GF-D8 (cell line): ENCODE data around the gene ATAD3B.
"Not testable (repeated sequence)": the region's sequence is repeated elsewhere in the genome, so short reads cannot be mapped to it uniquely, and the experiment has no call there.

Experiments
- DNase-seq: peaks from one replicate; lab custom pipeline; 2025; lab: John Stamatoyannopoulos, UW

Gene ATAD3B

GRCh38 chr1:1452365-1452739, 19.2 kb upstream of the ATAD3B start:
- not testable (repeated sequence) for DNase-seq

DNA sequence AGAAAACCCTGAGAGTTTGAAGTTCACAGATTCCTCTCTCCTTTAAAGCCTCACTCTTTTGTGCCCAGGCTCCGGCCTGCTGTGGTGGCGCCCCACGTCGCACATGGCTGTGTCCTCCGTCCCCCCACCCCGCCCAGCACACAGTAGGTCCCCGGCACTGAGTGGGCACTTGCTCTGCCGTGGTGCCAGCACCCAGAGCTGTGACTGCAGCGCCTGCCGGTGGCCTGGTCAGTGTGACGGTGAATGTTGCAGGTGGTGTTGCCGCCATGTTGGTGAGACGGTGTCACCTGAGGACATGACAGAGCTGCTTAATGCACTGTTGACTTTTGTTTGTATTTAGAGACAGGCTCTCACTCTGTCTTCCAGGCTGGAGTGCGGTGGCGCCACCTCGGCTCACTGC, 18.7 kb upstream of the ATAD3B start:
- DNase-seq = no peak

GRCh38 chr1:1454286-1455056, 17.1 kb upstream of the ATAD3B start:
- DNase-seq = not testable (repeated sequence)

- no peak for DNase-seq
Observed at GRCh38 chr1:1455366-1455884, 16.1 kb upstream of the ATAD3B start.

DNA sequence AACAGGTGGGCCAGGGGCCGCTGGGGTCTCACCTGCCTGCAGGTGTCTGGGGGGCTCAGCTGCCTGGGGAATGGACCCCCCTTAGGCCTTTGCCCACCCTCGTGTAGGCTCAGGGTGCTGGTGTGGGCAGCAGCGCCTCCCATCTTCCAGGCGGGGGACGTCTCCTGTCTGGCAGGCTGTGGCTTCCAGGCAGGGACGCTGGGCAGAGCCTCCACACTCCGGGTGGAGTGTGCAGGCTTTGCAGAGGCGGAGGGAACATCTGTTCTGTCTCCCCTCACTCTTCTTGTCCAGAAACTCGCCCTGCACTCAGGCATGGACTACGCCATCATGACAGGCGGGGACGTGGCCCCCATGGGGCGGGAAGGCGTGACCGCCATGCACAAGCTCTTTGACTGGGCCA, 15.6 kb upstream of the ATAD3B start:
- DNase-seq = not testable (repeated sequence)

DNA sequence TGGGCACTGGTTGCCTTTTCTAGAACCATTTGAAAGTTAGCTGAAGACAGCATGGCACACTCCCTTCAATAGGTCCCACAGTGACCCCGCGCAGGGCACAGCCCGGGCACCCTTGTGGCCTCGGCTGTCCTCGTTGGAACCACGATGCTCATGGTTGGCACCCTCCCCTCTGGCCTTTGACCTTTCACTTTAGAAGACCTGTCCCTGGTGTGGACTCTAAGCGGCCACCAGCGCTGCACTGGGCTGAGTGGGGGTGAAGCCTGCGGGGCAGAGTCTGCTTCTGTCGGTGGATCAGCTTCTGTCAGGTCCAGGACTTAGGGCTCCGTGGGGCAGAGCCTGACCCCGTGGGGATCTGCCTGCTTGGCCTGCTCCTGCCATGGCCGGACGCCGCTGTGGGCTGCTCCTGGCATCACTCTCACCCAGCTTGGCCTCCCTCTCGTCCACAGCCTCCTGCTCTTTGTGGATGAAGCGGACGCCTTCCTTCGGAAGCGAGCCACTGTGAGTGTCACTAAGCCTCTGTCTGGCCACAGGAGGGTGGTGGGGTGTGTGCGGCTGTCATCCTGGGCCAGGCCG, 14.8 kb upstream of the ATAD3B start:
- not testable (repeated sequence) for DNase-seq

DNA sequence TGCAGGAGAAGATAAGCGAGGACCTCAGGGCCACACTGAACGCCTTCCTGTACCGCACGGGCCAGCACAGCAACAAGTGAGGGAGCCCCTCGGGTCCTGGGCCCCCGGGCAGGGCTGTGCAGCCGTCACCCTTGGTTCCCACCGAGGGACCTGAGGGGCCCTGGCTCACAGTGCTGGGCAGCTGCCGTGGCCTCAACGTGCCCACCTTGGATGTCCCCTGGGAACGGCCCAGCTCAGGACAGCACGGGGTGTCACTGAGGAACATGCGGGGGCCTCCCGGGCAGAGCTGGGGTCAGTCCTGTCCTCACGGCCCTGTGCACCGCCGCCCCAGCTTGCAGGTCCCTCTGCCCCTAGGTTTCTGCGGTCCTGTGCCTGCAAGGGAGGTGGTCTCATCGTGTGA, 12.4 kb upstream of the ATAD3B start:
- DNase-seq = not testable (repeated sequence)

DNA sequence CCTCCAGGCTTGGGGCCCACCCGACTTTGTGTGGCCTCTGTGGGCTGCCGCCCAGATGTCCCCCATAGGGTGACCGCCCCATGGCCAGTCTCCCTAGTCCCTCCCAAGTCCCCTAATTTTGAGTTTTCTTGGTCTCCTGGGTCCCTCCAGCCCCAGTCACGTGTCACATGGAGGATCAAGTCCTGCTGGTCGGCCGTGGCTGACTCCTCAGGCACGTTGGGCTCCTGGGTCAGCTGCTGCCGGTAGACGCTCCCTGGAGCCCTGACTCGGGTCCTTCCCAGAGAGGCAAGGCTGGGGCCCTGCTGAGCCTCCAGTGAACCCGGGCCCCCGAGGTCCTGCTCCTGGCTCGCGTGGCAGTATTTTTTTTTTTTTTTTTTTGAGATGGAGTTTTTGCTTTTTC, 11.9 kb upstream of the ATAD3B start:
- not testable (repeated sequence) for DNase-seq

DNA sequence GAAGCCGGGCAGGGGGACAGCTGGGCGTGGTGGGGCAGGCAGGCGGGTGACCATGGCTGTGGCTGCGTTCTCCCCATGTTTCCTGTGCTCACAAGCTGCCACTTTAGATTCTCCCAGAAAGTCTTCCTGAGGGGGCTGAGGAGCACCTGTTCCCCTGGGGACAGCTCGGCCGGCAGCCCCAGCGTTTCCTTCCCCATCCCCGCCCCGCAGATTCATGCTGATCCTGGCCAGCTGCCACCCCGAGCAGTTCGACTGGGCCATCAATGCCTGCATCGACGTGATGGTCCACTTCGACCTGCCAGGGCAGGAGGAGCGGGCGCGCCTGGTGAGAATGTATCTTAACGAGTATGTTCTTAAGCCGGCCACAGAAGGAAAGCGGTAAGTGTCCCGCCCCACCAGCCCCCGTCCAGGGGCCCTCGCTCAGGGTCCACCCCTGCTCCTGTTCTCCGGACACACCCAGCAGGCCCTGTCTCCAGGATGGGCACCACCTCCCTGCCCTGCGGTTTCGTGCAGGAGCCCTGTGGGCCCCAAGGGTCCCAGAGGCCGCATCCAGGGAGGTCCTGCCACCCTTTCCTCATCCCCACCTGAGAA, 10.9 kb upstream of the ATAD3B start:
- DNase-seq = no peak

GRCh38 chr1:1461721-1462317, 9.7 kb upstream of the ATAD3B start:
- no peak for DNase-seq

DNA sequence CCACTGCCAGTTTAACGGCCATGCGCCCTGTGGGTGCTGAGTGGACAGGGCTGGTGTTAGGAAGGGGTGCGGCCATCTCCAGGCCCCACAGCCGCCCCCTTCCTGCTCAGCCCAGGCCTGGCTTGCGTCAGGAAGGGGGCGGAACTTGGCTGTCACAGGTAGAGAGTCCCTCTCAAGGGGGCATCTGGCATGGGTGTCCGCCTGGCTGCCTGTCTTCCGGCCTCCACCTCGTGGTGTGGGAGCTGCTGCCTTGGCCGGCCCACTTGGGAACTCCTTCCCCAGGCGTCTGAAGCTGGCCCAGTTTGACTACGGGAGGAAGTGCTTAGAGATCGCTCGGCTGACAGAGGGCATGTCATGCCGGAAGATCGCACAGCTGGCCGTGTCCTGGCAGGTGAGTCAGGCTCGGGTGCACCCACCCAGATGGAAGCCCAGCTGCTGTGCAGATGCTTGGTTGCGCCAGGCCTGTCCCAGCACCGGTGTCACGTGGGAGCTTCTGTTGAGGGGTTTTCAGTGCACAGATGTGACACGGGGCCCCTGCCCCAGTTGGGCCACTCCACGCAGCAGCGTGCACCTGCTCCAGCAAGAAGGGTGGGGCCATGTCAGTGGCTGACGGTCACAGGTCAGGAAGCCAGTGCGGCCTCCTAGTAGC, 9.1 kb upstream of the ATAD3B start:
- DNase-seq = no peak

DNA sequence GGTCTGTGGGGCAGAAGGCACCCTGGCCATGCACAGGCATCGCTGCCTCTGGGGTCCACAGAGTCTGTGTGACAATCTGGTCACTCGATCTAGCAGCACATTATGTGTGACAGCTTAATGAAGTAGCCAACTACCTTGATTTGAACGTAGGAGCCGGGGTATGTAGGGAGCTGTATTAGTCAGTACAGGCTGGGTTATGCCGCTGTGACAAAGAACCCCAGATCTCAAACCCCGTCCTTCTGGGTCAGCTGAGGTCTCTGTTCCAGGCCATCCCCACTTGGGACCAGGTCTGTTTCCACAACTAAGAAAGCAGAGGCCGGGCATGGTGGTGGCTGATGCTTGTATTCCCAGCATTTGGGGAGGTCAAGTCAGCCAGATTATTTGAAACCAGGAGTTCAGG, 8.3 kb upstream of the ATAD3B start:
- no peak for DNase-seq

- not testable (repeated sequence) for DNase-seq
Observed at GRCh38 chr1:1468196-1468985, 3.2 kb upstream of the ATAD3B start.

- DNase-seq = no peak
Observed at GRCh38 chr1:1470626-1471388, 758 bp upstream of the ATAD3B start.

- DNase-seq = not testable (repeated sequence)
Observed at GRCh38 chr1:1472053-1472876, 700 bp downstream of the ATAD3B start.

GRCh38 chr1:1476011-1476410, 4.4 kb downstream of the ATAD3B start:
- not testable (repeated sequence) for DNase-seq

GRCh38 chr1:1477206-1477605, 5.6 kb downstream of the ATAD3B start:
- no peak for DNase-seq

- DNase-seq = no peak
Observed at GRCh38 chr1:1479547-1480487, 8.3 kb downstream of the ATAD3B start.

DNA sequence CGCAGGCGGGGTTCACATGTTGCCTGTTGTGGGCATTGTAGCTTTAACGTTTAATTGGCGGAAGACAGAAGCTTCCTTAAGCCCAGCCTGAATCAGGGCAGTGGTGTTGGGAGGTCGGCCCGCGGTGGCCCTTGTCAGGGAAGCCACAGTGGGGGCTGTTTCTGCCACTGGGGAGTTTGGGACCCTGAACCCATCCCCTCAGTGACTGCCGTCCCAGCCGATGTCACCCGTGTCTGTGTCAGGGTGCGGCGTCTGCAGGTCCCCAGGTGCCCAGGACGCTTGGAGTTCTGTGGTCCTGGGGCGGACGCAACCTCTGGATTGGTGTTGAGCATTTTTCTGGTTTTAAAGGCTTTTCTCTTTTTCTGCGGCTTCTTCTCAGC, 8.9 kb downstream of the ATAD3B start:
- DNase-seq = not testable (repeated sequence)
